Osteocyte (in vitro differentiated cells): ENCODE data around the gene SSBP3. TPM values are rescaled to one million over a fixed set of nuclear protein-coding genes. Genes with fewer than 3 reads are reported as not detected.

Source experiments
- DNase-seq: peaks from one replicate; pipeline ENCODE4 v3.0.0; 2021; ENCODE audit warnings: mixed read lengths; ENCODE audit not compliant: unreplicated experiment; ENCODE audit errors: extremely low spot score
- H3K27ac Mint-ChIP-seq: one replicate; pipeline ENCODE4 v1.8.0; 2021; ENCODE audit warnings: mild to moderate bottlenecking, mixed read lengths; ENCODE audit not compliant: unreplicated experiment
- H3K27me3 Mint-ChIP-seq: one replicate; pipeline ENCODE4 v1.8.0; 2021; ENCODE audit warnings: mixed read lengths; ENCODE audit not compliant: unreplicated experiment
- H3K36me3 Mint-ChIP-seq: one replicate; pipeline ENCODE4 v1.8.0; 2021; ENCODE audit warnings: mixed read lengths; ENCODE audit not compliant: unreplicated experiment
- H3K4me1 Mint-ChIP-seq: one replicate; pipeline ENCODE4 v1.8.0; 2021; ENCODE audit warnings: mixed read lengths; ENCODE audit not compliant: unreplicated experiment
- H3K4me3 Mint-ChIP-seq: one replicate; pipeline ENCODE4 v1.8.0; 2021; ENCODE audit warnings: mild to moderate bottlenecking, moderate library complexity, mixed read lengths; ENCODE audit not compliant: unreplicated experiment
- H3K9me3 Mint-ChIP-seq: one replicate; pipeline ENCODE4 v1.8.0; 2021; ENCODE audit warnings: mixed read lengths; ENCODE audit not compliant: unreplicated experiment
- CTCF ChIP-seq: fragments of 200-600 bp; sonication (generic); IDR thresholded peaks from 2 replicates; pipeline ENCODE4 v1.5.0; 2021; ENCODE audit warnings: antibody characterized with exemption, mild to moderate bottlenecking, moderate library complexity
- total RNA-seq: library from RNA; stranded (reverse); gene quantifications from 2 replicates; pipeline ENCODE4 v1.2.1, GENCODE V29; 2021

The SSBP3 gene
- total RNA-seq, 1 donor from 2014 or later, result 56.4 TPM

- Mint-ChIP-seq H3K4me3 (no peak overlapping the region), H3K4me1 (peaks cover 36% of the 10 kb centered on the region), H3K27ac (no peak overlapping the region), H3K9me3 (no peaks in the 10 kb centered on the region), H3K36me3 (peaks cover 6% of the 10 kb centered on the region), H3K27me3 (no peaks in the 10 kb centered on the region)
- no peak for TF ChIP-seq CTCF
- no peak for DNase-seq
Measured at GRCh38 chr1:54257876-54258275, 148.3 kb downstream of the SSBP3 start.

- Mint-ChIP-seq H3K4me3 (no peak overlapping the region), H3K27me3 (no peaks in the 10 kb centered on the region), H3K36me3 (peaks cover 6% of the 10 kb centered on the region), H3K9me3 (no peaks in the 10 kb centered on the region), H3K27ac (no peak overlapping the region), H3K4me1 (peaks cover 37% of the 10 kb centered on the region)
- TF ChIP-seq CTCF, result no peak
- no peak for DNase-seq
Measured at GRCh38 chr1:54257346-54257620, 148.9 kb downstream of the SSBP3 start.

GRCh38 chr1:54256522-54257345 is 149.5 kb downstream of the SSBP3 start:
- Mint-ChIP-seq H3K4me3 (no peak overlapping the region), H3K27me3 (no peaks in the 10 kb centered on the region), H3K36me3 (peaks cover 6% of the 10 kb centered on the region), H3K9me3 (no peaks in the 10 kb centered on the region), H3K27ac (no peak overlapping the region), H3K4me1 (peaks cover 42% of the 10 kb centered on the region)
- DNase-seq, result no peak
- no peak for TF ChIP-seq CTCF

- Mint-ChIP-seq H3K36me3 (peaks cover 6% of the 10 kb centered on the region), H3K4me3 (no peak overlapping the region), H3K27ac (no peak overlapping the region), H3K27me3 (no peaks in the 10 kb centered on the region), H3K9me3 (no peaks in the 10 kb centered on the region), H3K4me1 (peaks cover 41% of the 10 kb centered on the region)
- TF ChIP-seq CTCF, result no peak
- DNase-seq, result no peak
Measured at GRCh38 chr1:54255026-54255702, 151.0 kb downstream of the SSBP3 start.

- Mint-ChIP-seq H3K4me1 (peaks cover 49% of the 10 kb centered on the region), H3K4me3 (no peak overlapping the region), H3K27me3 (no peaks in the 10 kb centered on the region), H3K27ac (peak overlapping the region; percentile 80), H3K36me3 (peaks cover 10% of the 10 kb centered on the region), H3K9me3 (no peaks in the 10 kb centered on the region)
- no peak for TF ChIP-seq CTCF
- no peak for DNase-seq
Measured at GRCh38 chr1:54254055-54254454, 152.1 kb downstream of the SSBP3 start.
